ENCODE results near the gene IGFN1. TPM values are rescaled to one million over a fixed set of nuclear protein-coding genes. Genes with fewer than 3 reads are reported as not detected.

The IGFN1 gene
- total and polyA plus RNA-seq, 2 experiments from 2014 or later, result not detected

- TF ChIP-seq ZNF462 (CRISPR knock-in tag; IDR thresholded peaks at IDR 0.05), result no peak
Observed at GRCh38 chr1:201252944-201253371, 62.3 kb downstream of the IGFN1 start (continued).

- no peaks in the 10 kb centered on the region for H3K27me3 ChIP-seq (ENCODE audit: insufficient read depth)
- Mint-ChIP-seq H3K4me1 (no peaks in the 10 kb centered on the region; the same call in 2 of the 3 replicates), H3K27me3 (ENCODE audit: insufficient read depth, low read depth, poor library complexity) (peaks cover 2% of the 10 kb centered on the region), H3K27ac (no peak overlapping the region), H3K4me3 (no peak overlapping the region), H3K36me3 (ENCODE audit: low read depth) (no peaks in the 10 kb centered on the region), H3K9me3 (no peaks in the 10 kb centered on the region)
- H3F3A ChIP-seq (replicated peaks; ENCODE audit: low read depth), result no peaks in the 10 kb centered on the region
- TF ChIP-seq ZNF331 (CRISPR knock-in tag; IDR thresholded peaks at IDR 0.05; ENCODE audit: low read depth) (no peak), ETS1 (IDR thresholded peaks at IDR 0.05) (no peak), CREB1 (CRISPR knock-in tag; IDR thresholded peaks at IDR 0.05; ENCODE audit: low read depth) (no peak), CTCF (conservative IDR thresholded peaks at IDR 0.05; ENCODE audit: low read depth in 2 of 2) (no peak), ZNF462 (CRISPR knock-in tag; IDR thresholded peaks at IDR 0.05) (no peak)
- no peaks in the 10 kb centered on the region for H3K79me2 ChIP-seq (replicated peaks; ENCODE audit: insufficient read depth)
- H3K4me3 ChIP-seq, result no peak overlapping the region
- ATAC-seq (no peak), DNase-seq (ENCODE audit: low spot score) (no peak)
- no peak overlapping the region for H2AFZ ChIP-seq
- H3K36me3 ChIP-seq (ENCODE audit: insufficient read depth), result no peaks in the 10 kb centered on the region
- H3K9me2 ChIP-seq (ENCODE audit: insufficient read depth), result no peaks in the 10 kb centered on the region
- H3K27ac ChIP-seq (ENCODE audit: low read depth), result no peak overlapping the region
- no peaks in the 10 kb centered on the region for H3K4me1 ChIP-seq (ENCODE audit: insufficient read depth)
- no peaks in the 10 kb centered on the region for H4K20me1 ChIP-seq (replicated peaks; ENCODE audit: insufficient read depth)
- no peak overlapping the region for H3K4me2 ChIP-seq
Observed at GRCh38 chr1:201253411-201253810, 62.8 kb downstream of the IGFN1 start.
